Osteoblast (primary cell): ENCODE data around the gene SINHCAF. TPM values are rescaled to one million over a fixed set of nuclear protein-coding genes. Genes with fewer than 3 reads are reported as not detected.
A peak's percentile ranks its signal among the peaks of the same experiment; 100 is the strongest.

Experiments used
- DNase-seq: peaks from one replicate; pipeline ENCODE4 v3.0.0; 2011; ENCODE audit warnings: low spot score, mixed read lengths; ENCODE audit not compliant: insufficient read length; ENCODE audit errors: missing footprints
- H2AFZ ChIP-seq: 2 replicates; pipeline ENCODE4 v1.6.0; 2011; ENCODE audit warnings: mild to moderate bottlenecking, low read length
- H3K27ac ChIP-seq: 2 replicates; pipeline ENCODE4 v1.5.1; 2011; ENCODE audit warnings: mild to moderate bottlenecking, low read depth, low read length, moderate library complexity
- H3K27me3 ChIP-seq: 2 replicates; pipeline ENCODE4 v1.6.0; 2012; ENCODE audit warnings: mild to moderate bottlenecking, control low read depth, inconsistent platforms, low read length, moderate library complexity; ENCODE audit not compliant: insufficient read depth
- H3K36me3 ChIP-seq: 2 replicates; pipeline ENCODE4 v1.5.1; 2011; ENCODE audit warnings: mild to moderate bottlenecking, low read length, control low read depth, moderate library complexity; ENCODE audit not compliant: insufficient read depth
- H3K4me1 ChIP-seq: 2 replicates; pipeline ENCODE4 v1.5.1; 2011; ENCODE audit warnings: mild to moderate bottlenecking, low read length, control low read depth, moderate library complexity; ENCODE audit not compliant: insufficient read depth
- H3K4me2 ChIP-seq: 2 replicates; pipeline ENCODE4 v1.6.0; 2011; ENCODE audit warnings: mild to moderate bottlenecking, low read length; ENCODE audit not compliant: insufficient read depth
- H3K4me3 ChIP-seq: fragments of 200-600 bp; sonication (generic); 3 replicates; pipeline ENCODE4 v1.5.1; 2012; ENCODE audit warnings: mild to moderate bottlenecking, low read length, inconsistent platforms; ENCODE audit not compliant: insufficient read depth
- H3K79me2 ChIP-seq: 2 replicates; pipeline ENCODE4 v1.6.0; 2012; ENCODE audit warnings: mild to moderate bottlenecking, low read length, control low read depth, inconsistent platforms; ENCODE audit not compliant: insufficient read depth
- H3K9me3 ChIP-seq: 2 replicates; pipeline ENCODE4 v1.5.1; 2011; ENCODE audit warnings: low read depth, low read length, control low read depth
- H4K20me1 ChIP-seq: 2 replicates; pipeline ENCODE4 v1.6.0; 2012; ENCODE audit warnings: mild to moderate bottlenecking, low read length, control low read depth; ENCODE audit not compliant: insufficient read depth
- total RNA-seq: library from RNA; depleted of rRNA; stranded (reverse); fragments of >200 nt; gene quantifications from 2 replicates; pipeline ENCODE4 v1.2.3, GENCODE V29; 2012
- TF ChIP-seq, protein P1 (sequence below): IDR thresholded peaks from 2 replicates; pipeline ENCODE4 v1.5.1; 2011; ENCODE audit warnings: mild to moderate bottlenecking, low read depth, low read length, moderate library complexity; ENCODE audit errors: extremely low read depth

Gene SINHCAF
- total RNA-seq, 1 donor = 11.2 TPM

GRCh38 chr12:31316891-31317290, 9.1 kb downstream of the SINHCAF start:
- Histone ChIP-seq H3K4me3 (peak overlapping the region; percentile 69), H3K27me3 (no peaks in the 10 kb centered on the region)

DNA sequence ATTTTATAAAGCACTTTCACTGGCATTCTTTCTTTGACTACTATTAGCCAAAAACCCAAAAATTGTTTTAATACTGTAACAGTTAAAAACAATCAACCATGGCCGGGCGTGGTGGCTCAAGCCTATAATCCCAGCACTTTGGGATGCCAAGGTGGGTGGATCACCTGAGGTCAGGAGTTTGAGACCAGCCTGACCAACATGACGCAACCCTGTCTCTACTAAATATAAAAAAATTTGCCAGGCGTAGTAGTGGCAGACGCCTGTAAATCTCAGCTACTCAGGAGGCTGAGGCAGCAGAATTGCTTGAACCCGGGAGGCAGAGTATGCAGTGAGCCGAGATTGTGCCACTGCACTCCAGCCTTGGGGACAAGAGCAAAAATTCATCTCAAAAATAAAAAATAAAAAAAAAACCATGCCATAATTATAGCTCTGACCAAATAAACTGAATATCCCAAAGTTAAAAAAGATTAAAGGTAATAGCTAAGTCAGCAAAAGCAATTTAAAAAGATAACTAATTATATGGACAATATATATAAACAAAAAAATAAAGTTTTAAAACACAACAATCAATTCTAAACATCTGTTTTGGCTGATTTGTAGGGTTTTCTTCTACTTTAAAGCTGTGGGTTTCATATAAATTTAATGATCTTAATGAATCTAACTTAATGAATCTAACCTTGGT, 10.0 kb downstream of the SINHCAF start:
- Histone ChIP-seq H4K20me1 (peaks cover 10% of the 10 kb centered on the region), H3K79me2 (peaks cover 71% of the 10 kb centered on the region), H3K4me3 (no peak overlapping the region), H3K4me2 (no peak overlapping the region), H3K27me3 (no peaks in the 10 kb centered on the region), H3K36me3 (no peaks in the 10 kb centered on the region), H2AFZ (no peak overlapping the region), H3K27ac (no peak overlapping the region), H3K4me1 (peaks cover 7% of the 10 kb centered on the region), H3K9me3 (no peaks in the 10 kb centered on the region)
- DNase-seq = no peak
- TF ChIP-seq, protein P1, sequence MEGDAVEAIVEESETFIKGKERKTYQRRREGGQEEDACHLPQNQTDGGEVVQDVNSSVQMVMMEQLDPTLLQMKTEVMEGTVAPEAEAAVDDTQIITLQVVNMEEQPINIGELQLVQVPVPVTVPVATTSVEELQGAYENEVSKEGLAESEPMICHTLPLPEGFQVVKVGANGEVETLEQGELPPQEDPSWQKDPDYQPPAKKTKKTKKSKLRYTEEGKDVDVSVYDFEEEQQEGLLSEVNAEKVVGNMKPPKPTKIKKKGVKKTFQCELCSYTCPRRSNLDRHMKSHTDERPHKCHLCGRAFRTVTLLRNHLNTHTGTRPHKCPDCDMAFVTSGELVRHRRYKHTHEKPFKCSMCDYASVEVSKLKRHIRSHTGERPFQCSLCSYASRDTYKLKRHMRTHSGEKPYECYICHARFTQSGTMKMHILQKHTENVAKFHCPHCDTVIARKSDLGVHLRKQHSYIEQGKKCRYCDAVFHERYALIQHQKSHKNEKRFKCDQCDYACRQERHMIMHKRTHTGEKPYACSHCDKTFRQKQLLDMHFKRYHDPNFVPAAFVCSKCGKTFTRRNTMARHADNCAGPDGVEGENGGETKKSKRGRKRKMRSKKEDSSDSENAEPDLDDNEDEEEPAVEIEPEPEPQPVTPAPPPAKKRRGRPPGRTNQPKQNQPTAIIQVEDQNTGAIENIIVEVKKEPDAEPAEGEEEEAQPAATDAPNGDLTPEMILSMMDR = no peak

More at GRCh38 chr12:31316891-31317290, 9.1 kb downstream of the SINHCAF start:
- Histone ChIP-seq H3K36me3 (no peaks in the 10 kb centered on the region), H3K27ac (no peak overlapping the region), H3K9me3 (no peaks in the 10 kb centered on the region), H3K4me2 (peak overlapping the region; percentile 85), H2AFZ (peak overlapping the region; percentile 64), H4K20me1 (peaks cover 6% of the 10 kb centered on the region), H3K79me2 (peaks cover 73% of the 10 kb centered on the region), H3K4me1 (peaks cover 12% of the 10 kb centered on the region)
- TF ChIP-seq, protein P1 = no peak
- no peak for DNase-seq

DNA sequence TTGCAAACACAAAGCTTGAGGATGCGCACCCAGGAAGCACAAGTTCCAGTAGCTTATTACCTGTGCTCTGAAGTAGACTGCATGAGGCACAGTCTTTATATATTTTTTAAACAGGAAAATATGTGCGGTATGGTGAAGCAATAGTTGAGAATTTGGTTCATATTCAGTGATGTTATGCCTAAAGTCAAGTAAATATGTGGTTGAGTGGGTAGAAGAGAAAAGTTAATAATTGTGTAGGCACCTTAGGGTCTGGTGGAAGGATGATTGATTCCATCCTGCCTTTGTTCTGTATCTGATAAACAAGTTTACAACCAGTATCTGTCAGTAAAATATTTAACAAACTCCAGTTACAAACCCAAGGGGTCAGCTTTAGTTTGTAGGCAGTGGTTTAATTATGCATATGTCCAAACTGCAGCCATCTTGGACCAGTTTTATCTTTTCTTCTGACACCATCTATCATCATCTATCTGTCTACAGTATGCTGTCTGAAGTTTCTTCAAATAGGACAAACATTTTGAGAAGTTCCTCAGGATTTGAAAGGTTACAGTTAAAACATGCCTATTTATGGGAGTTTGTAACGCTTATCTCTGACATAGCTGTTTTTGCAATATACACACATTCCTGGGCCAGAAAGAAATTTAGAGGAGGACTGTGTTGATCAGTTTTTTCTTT, 10.8 kb downstream of the SINHCAF start:
- H3K27ac ChIP-seq = no peak overlapping the region
- H3K9me3 ChIP-seq = no peaks in the 10 kb centered on the region
- TF ChIP-seq, protein P1 = no peak
- H3K4me2 ChIP-seq = no peak overlapping the region
- no peaks in the 10 kb centered on the region for H3K36me3 ChIP-seq
- no peaks in the 10 kb centered on the region for H3K27me3 ChIP-seq
- no peak overlapping the region for H2AFZ ChIP-seq
- DNase-seq = no peak
- H3K79me2 ChIP-seq = peaks cover 66% of the 10 kb centered on the region
- H3K4me1 ChIP-seq = peaks cover 7% of the 10 kb centered on the region
- H4K20me1 ChIP-seq = peaks cover 10% of the 10 kb centered on the region
- H3K4me3 ChIP-seq = no peak overlapping the region

DNA sequence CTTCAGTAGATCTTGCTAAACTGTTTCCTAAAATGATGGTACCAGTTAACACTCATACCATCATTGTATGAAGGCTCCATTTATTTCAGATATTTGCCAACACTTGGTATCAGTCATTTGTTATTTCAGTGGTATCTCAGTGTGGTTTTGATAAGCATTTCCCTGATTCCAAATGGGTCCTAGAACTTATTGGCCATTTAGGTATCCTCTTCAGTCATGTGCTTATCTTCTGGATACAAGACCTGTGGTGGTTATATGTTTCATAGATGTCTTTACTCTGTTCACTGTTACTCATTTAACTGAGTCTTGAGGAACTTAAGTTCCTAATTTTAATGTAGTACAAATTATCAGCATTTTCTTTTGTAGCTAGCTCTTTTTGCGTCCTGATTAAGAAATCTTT, 13.5 kb downstream of the SINHCAF start:
- no peak for DNase-seq
- no peak overlapping the region for H2AFZ ChIP-seq
- no peak overlapping the region for H3K4me3 ChIP-seq
- peaks cover 58% of the 10 kb centered on the region for H3K79me2 ChIP-seq
- H3K9me3 ChIP-seq = no peaks in the 10 kb centered on the region
- no peaks in the 10 kb centered on the region for H3K36me3 ChIP-seq
- H3K4me1 ChIP-seq = no peaks in the 10 kb centered on the region
- TF ChIP-seq, protein P1 = no peak
- no peak overlapping the region for H3K4me2 ChIP-seq
- H4K20me1 ChIP-seq = peaks cover 13% of the 10 kb centered on the region
- no peak overlapping the region for H3K27ac ChIP-seq
- no peaks in the 10 kb centered on the region for H3K27me3 ChIP-seq
